ENCODE data around the gene CABP7. TPM values are rescaled to one million over a fixed set of nuclear protein-coding genes. Genes with fewer than 3 reads are reported as not detected.

The CABP7 gene
- total RNA-seq, 4 donors from 2014 or later = 0.13 TPM; not detected in 3

- Histone ChIP-seq H3K36me3 (peaks cover 0 to 10% (median 0%) of the 10 kb centered on the region in 3 donors), H3K4me1 (no peaks in the 10 kb centered on the region), H3K27me3 (no peaks in the 10 kb centered on the region), H3K9me3 (no peaks in the 10 kb centered on the region), H3K4me3 (no peak overlapping the region), H3K27ac (no peak overlapping the region)
- WGBS, 2 donors = 78 to 87% methylated on average over 7 of the region's 7 CpGs
- DNase-seq = no peak
- TF ChIP-seq CTCF (IDR thresholded peaks at IDR 0.05) (no peak), POLR2A (IDR thresholded peaks at IDR 0.05) (no peak)
- intact Hi-C loops (cut with DNase I) = no loop called here
Observed at GRCh38 chr22:29758068-29758622, 38.3 kb downstream of the CABP7 start.

GRCh38 chr22:29758959-29759358 is 39.2 kb downstream of the CABP7 start:
- TF ChIP-seq POLR2A (IDR thresholded peaks at IDR 0.05) = no peak
- no peak for TF ChIP-seq CTCF (IDR thresholded peaks at IDR 0.05)
- no peak overlapping the region for H3K27ac ChIP-seq
- H3K27me3 ChIP-seq = no peaks in the 10 kb centered on the region
- H3K4me3 ChIP-seq = no peak overlapping the region
- no peaks in the 10 kb centered on the region for H3K9me3 ChIP-seq
- intact Hi-C loops (cut with DNase I) = no loop called here
- 84 to 88% methylated on average over 4 to 5 of the region's 5 CpGs for WGBS, 2 donors
- DNase-seq = no peak
- no peaks in the 10 kb centered on the region for H3K4me1 ChIP-seq
- H3K36me3 ChIP-seq = peaks cover 0 to 2% (median 0%) of the 10 kb centered on the region in 3 donors

GRCh38 chr22:29762263-29762662 is 42.5 kb downstream of the CABP7 start:
- Histone ChIP-seq H3K4me3 (no peak overlapping the region), H3K27me3 (no peaks in the 10 kb centered on the region), H3K27ac (no peak overlapping the region), H3K4me1 (peaks cover 10 to 14% (median 11%) of the 10 kb centered on the region in 3 donors), H3K36me3 (no peaks in the 10 kb centered on the region), H3K9me3 (no peaks in the 10 kb centered on the region)
- TF ChIP-seq CTCF (IDR thresholded peaks at IDR 0.05) = no peak
- intact Hi-C loops (cut with DNase I) = no loop called here
- DNase-seq = no peak
- WGBS, 2 donors = 61 to 81% methylated on average over 15 of the region's 15 CpGs

DNA sequence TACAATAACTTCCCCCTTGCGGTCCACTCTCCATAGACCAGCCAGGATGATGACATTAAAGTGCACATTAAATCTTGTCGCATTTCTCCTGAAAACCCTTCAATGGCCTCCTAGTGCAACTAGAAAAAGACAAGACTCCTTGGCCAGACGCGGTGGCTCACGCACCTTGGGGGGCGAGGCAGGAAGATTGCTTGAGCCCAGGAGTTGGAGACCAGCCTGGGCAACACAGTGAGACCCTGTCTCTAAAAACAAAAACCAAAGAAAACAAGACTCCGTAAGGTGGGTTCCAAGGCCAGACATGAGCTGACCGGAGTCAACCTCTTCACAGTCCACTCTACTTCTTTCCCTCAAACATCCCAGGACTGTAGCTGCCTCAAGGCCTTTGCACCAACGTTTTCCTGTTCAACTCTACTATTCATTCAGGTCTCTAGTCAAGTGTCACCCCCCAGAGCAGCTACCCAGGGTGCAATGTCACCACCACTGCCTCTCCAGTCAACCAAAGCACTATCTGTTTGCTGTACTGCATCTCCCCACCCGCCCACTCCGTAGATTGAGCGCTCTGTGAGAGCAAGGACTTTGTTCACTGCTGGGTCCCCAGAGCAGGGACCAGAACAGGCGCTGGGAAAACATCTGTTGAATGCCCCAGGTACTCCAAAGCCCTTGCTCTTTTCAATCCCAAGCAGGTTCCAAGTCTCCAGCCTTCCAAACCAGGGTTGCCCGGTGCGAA is 46.3 kb downstream of the CABP7 start:
- peaks cover 21 to 34% (median 24%) of the 10 kb centered on the region in 3 donors for H3K4me1 ChIP-seq
- peak overlapping the region; percentile 89 to 96 (median 92) for H3K27ac ChIP-seq
- H3K4me3 ChIP-seq = peak overlapping the region; percentile 67 to 98 (median 77)
- no peaks in the 10 kb centered on the region for H3K9me3 ChIP-seq
- TF ChIP-seq POLR2A (IDR thresholded peaks at IDR 0.05) = no peak
- TF ChIP-seq CTCF (IDR thresholded peaks at IDR 0.05) = no peak
- no peak for DNase-seq
- intact Hi-C loops (cut with DNase I) = no loop called here
- WGBS, 2 donors = 67 to 85% methylated on average over 9 to 12 of the region's 15 CpGs
- H3K27me3 ChIP-seq = no peaks in the 10 kb centered on the region
- peaks cover 6 to 23% (median 9%) of the 10 kb centered on the region in 3 donors for H3K36me3 ChIP-seq

- DNase-seq = peak; percentile 80
- 0% methylated on average over 4 to 8 of the region's 32 CpGs for WGBS, 2 donors
- H3K9me3 ChIP-seq = no peaks in the 10 kb centered on the region
- no peaks in the 10 kb centered on the region for H3K27me3 ChIP-seq
- TF ChIP-seq CTCF (IDR thresholded peaks at IDR 0.05) (no peak), POLR2A (IDR thresholded peaks at IDR 0.05) (peak in 3 of 4 donors; percentile 43 to 54 (median 44))
- intact Hi-C loops (cut with DNase I) = no loop called here
- H3K4me3 ChIP-seq = peak within 1 kb of the TSS; percentile 67 to 98 (median 77)
- H3K27ac ChIP-seq = peak within 1 kb of the TSS; percentile 89 to 96 (median 92)
- H3K36me3 ChIP-seq = peaks cover 6 to 29% (median 9%) of the 10 kb centered on the region in 3 donors
- H3K4me1 ChIP-seq = peaks cover 21 to 34% (median 24%) of the 10 kb centered on the region in 3 donors
Observed at GRCh38 chr22:29766632-29767170, 46.9 kb downstream of the CABP7 start, which contains the start of gene ZMAT5. Gene ZMAT5 (minus strand): TSS chr22:29767007. CDS start chr22:29748544, 18,463 bp downstream.
